HG02973 (cell line): Measurements from ENCODE around the gene LYST.
A peak's percentile ranks its signal among the peaks of the same experiment; 100 is the strongest.
"Not testable (repeated sequence)": the region's sequence is repeated elsewhere in the genome, so short reads cannot be mapped to it uniquely, and the experiment has no call there.

Experiments
- ATAC-seq: cut with Tn5 transposase; IDR thresholded peaks from one replicate; pipeline ENCODE4 v1.9.1; 2021; ENCODE audit warnings: moderate library complexity; ENCODE audit not compliant: unreplicated experiment

Gene LYST

GRCh38 chr1:235766794-235767285 is 99.9 kb downstream of the LYST start:
- ATAC-seq = no peak

GRCh38 chr1:235763962-235764361 is 102.7 kb downstream of the LYST start:
- ATAC-seq = peak; percentile 56

- ATAC-seq = no peak
These were observed 107.4 kb downstream of the LYST start for GRCh38 chr1:235759336-235759735.

GRCh38 chr1:235758931-235759330 is 107.8 kb downstream of the LYST start:
- ATAC-seq = no peak

GRCh38 chr1:235757587-235758096 is 109.1 kb downstream of the LYST start:
- no peak for ATAC-seq

GRCh38 chr1:235754186-235754585 is 112.5 kb downstream of the LYST start:
- ATAC-seq = not testable (repeated sequence)

GRCh38 chr1:235749755-235750300 is 116.9 kb downstream of the LYST start:
- ATAC-seq = no peak

GRCh38 chr1:235748747-235749146 is 118.0 kb downstream of the LYST start:
- ATAC-seq = no peak

GRCh38 chr1:235746245-235746644 is 120.5 kb downstream of the LYST start:
- ATAC-seq = no peak

- ATAC-seq = no peak
These were observed 121.1 kb downstream of the LYST start for GRCh38 chr1:235745503-235746136.

- no peak for ATAC-seq
These were observed 123.6 kb downstream of the LYST start for GRCh38 chr1:235742914-235743599.

GRCh38 chr1:235741294-235741693 is 125.4 kb downstream of the LYST start:
- no peak for ATAC-seq

- no peak for ATAC-seq
These were observed 127.1 kb downstream of the LYST start for GRCh38 chr1:235739631-235740030.

- ATAC-seq = no peak
These were observed 127.6 kb downstream of the LYST start for GRCh38 chr1:235739124-235739523.

GRCh38 chr1:235737751-235738150 is 129.0 kb downstream of the LYST start:
- ATAC-seq = no peak

- ATAC-seq = no peak
These were observed 130.4 kb downstream of the LYST start for GRCh38 chr1:235736263-235736662.

- no peak for ATAC-seq
These were observed 131.1 kb downstream of the LYST start for GRCh38 chr1:235735621-235736020.

- no peak for ATAC-seq
These were observed 132.4 kb downstream of the LYST start for GRCh38 chr1:235734335-235734734.

GRCh38 chr1:235730007-235730406 is 136.7 kb downstream of the LYST start:
- ATAC-seq = no peak

- no peak for ATAC-seq
These were observed 140.1 kb downstream of the LYST start for GRCh38 chr1:235726557-235726956.

- no peak for ATAC-seq
These were observed 141.3 kb downstream of the LYST start for GRCh38 chr1:235725434-235725833.

GRCh38 chr1:235724730-235725129 is 142.0 kb downstream of the LYST start:
- no peak for ATAC-seq
